HG03378 (cell line): ENCODE results near the gene C6orf52.
"Not testable (repeated sequence)": the region's sequence is repeated elsewhere in the genome, so short reads cannot be mapped to it uniquely, and the experiment has no call there.

Source experiments
- ATAC-seq: cut with Tn5 transposase; IDR thresholded peaks from one replicate; pipeline ENCODE4 v1.9.1; 2021; ENCODE audit warnings: mild to moderate bottlenecking, moderate library complexity; ENCODE audit not compliant: unreplicated experiment

Gene C6orf52

GRCh38 chr6:10696655-10697054, 2.2 kb upstream of the C6orf52 start:
- no peak for ATAC-seq

- ATAC-seq = no peak
These were observed 756 bp upstream of the C6orf52 start for GRCh38 chr6:10695086-10695657.

- ATAC-seq = no peak
These were observed 1.4 kb downstream of the C6orf52 start for GRCh38 chr6:10692965-10693538.

- ATAC-seq = no peak
These were observed 3.6 kb downstream of the C6orf52 start for GRCh38 chr6:10690651-10691445.

GRCh38 chr6:10687582-10687981, 6.8 kb downstream of the C6orf52 start:
- ATAC-seq = no peak

- ATAC-seq = no peak
These were observed 7.5 kb downstream of the C6orf52 start for GRCh38 chr6:10686901-10687300.

GRCh38 chr6:10685092-10685915, 9.1 kb downstream of the C6orf52 start:
- no peak for ATAC-seq

GRCh38 chr6:10684618-10685017, 9.8 kb downstream of the C6orf52 start:
- ATAC-seq = no peak

- ATAC-seq = no peak
These were observed 11.9 kb downstream of the C6orf52 start for GRCh38 chr6:10682355-10682988.

- no peak for ATAC-seq
These were observed 12.6 kb downstream of the C6orf52 start for GRCh38 chr6:10681795-10682194.

- ATAC-seq = no peak
These were observed 16.0 kb downstream of the C6orf52 start for GRCh38 chr6:10678456-10678855.

GRCh38 chr6:10676403-10676802, 18.0 kb downstream of the C6orf52 start:
- no peak for ATAC-seq

GRCh38 chr6:10668126-10668917, 26.1 kb downstream of the C6orf52 start:
- no peak for ATAC-seq

- ATAC-seq = not testable (repeated sequence)
These were observed 28.8 kb downstream of the C6orf52 start for GRCh38 chr6:10665595-10665994.

GRCh38 chr6:10662742-10663141, 31.7 kb downstream of the C6orf52 start:
- ATAC-seq = no peak

- no peak for ATAC-seq
These were observed 32.2 kb downstream of the C6orf52 start for GRCh38 chr6:10662207-10662606.

- ATAC-seq = not testable (repeated sequence)
These were observed 33.8 kb downstream of the C6orf52 start for GRCh38 chr6:10660431-10661191.

- no peak for ATAC-seq
These were observed 34.6 kb downstream of the C6orf52 start for GRCh38 chr6:10659699-10660348.
